Spinal cord (tissue), 10 donors: Measurements from ENCODE around the gene RFTN1. TPM values are rescaled to one million over a fixed set of nuclear protein-coding genes. Genes with fewer than 3 reads are reported as not detected.
A peak's percentile ranks its signal among the peaks of the same experiment; 100 is the strongest.
"Not testable (repeated sequence)": the region's sequence is repeated elsewhere in the genome, so short reads cannot be mapped to it uniquely, and the experiment has no call there.

Experiments used
- DNase-seq, 6 donors: peaks; one replicate each; pipeline versions ENCODE4 v3.0.0 to v3.0.0-alpha.2; 2013 to 2015; ENCODE audit warnings: low spot score in 6 of 6, low read depth in 4 of 6
- H3K27ac ChIP-seq: one replicate; pipeline ENCODE4 v1.5.1; 2013; ENCODE audit warnings: low read depth, low read length, control low read depth
- H3K27me3 ChIP-seq: one replicate; pipeline ENCODE4 v1.6.1; 2013; ENCODE audit warnings: low read length; ENCODE audit not compliant: control insufficient read depth, insufficient read depth
- H3K36me3 ChIP-seq: one replicate; pipeline ENCODE4 v1.6.1; 2013; ENCODE audit warnings: low read length; ENCODE audit not compliant: control insufficient read depth, insufficient read depth
- H3K4me1 ChIP-seq: one replicate; pipeline ENCODE4 v1.6.1; 2013; ENCODE audit warnings: low read length; ENCODE audit not compliant: control insufficient read depth, insufficient read depth
- H3K4me3 ChIP-seq: one replicate; pipeline ENCODE4 v1.5.1; 2013; ENCODE audit warnings: low read depth, low read length, control low read depth
- H3K9me3 ChIP-seq: one replicate; pipeline ENCODE4 v1.6.1; 2013; ENCODE audit warnings: low read length; ENCODE audit not compliant: control insufficient read depth, insufficient read depth
- WGBS: methylation state at CpG from one replicate; pipeline ENCODE4 v1.1.5; 2013; ENCODE audit warnings: missing lambda C conversion rate; ENCODE audit not compliant: insufficient coverage; 5-methylcytosine and 5-hydroxymethylcytosine counted together
- polyA plus RNA-seq, 2 donors: library from polyadenylated mRNA; unstranded; fragments of 120-200 nt; gene quantifications; one replicate each; pipeline ENCODE4 v1.2.1, GENCODE V29; 2013; ENCODE audit not compliant: insufficient read length in 2 of 2
- total RNA-seq, 2 donors: library from RNA; depleted of rRNA in 1 of 2; stranded (reverse); fragments of 120-200 nt in 1 of 2; fragments of >200 nt in 1 of 2; gene quantifications; one replicate each; pipeline versions ENCODE4 v1.2.3 to v1.2.4, GENCODE V29; 2013 to 2014
- donor health status: healthy.

The RFTN1 gene
- total and polyA plus RNA-seq, 4 donors: 15.6 to 26.8 (median 25.7) TPM

GRCh38 chr3:16490062-16490619 lies 23.4 kb downstream of the RFTN1 start:
- Histone ChIP-seq H3K9me3 (no peaks in the 10 kb centered on the region), H3K27me3 (no peaks in the 10 kb centered on the region), H3K36me3 (no peaks in the 10 kb centered on the region), H3K4me1 (no peaks in the 10 kb centered on the region), H3K27ac (no peak overlapping the region), H3K4me3 (no peak overlapping the region)
- 57% methylated on average over 3 of the region's 4 CpGs for WGBS
- DNase-seq: no peak

- not testable (repeated sequence) for H3K27ac ChIP-seq, H3K4me1 ChIP-seq, H3K9me3 ChIP-seq, DNase-seq, H3K36me3 ChIP-seq, H3K4me3 ChIP-seq, H3K27me3 ChIP-seq
- 97% methylated on average over 3 of the region's 8 CpGs for WGBS
Observed at GRCh38 chr3:16489326-16490061, 24.0 kb downstream of the RFTN1 start.

- no peak for DNase-seq
- H3K9me3 ChIP-seq: no peaks in the 10 kb centered on the region
- H3K4me3 ChIP-seq: no peak overlapping the region
- no peaks in the 10 kb centered on the region for H3K4me1 ChIP-seq
- H3K36me3 ChIP-seq: no peaks in the 10 kb centered on the region
- H3K27me3 ChIP-seq: no peaks in the 10 kb centered on the region
- WGBS: 86% methylated on average over 2 of the region's 3 CpGs
- no peak overlapping the region for H3K27ac ChIP-seq
Observed at GRCh38 chr3:16488637-16489036, 24.9 kb downstream of the RFTN1 start.

GRCh38 chr3:16487511-16488175 lies 25.9 kb downstream of the RFTN1 start:
- H3K27me3 ChIP-seq: no peaks in the 10 kb centered on the region
- 52% methylated on average over 8 of the region's 11 CpGs for WGBS
- no peaks in the 10 kb centered on the region for H3K9me3 ChIP-seq
- peak in 2 of 6 donors; percentile 57 to 85 for DNase-seq
- H3K4me1 ChIP-seq: peaks cover 2% of the 10 kb centered on the region
- H3K27ac ChIP-seq: no peak overlapping the region
- no peak overlapping the region for H3K4me3 ChIP-seq
- H3K36me3 ChIP-seq: no peaks in the 10 kb centered on the region

- 100% methylated on average over 1 of the region's 6 CpGs for WGBS
- no peaks in the 10 kb centered on the region for H3K27me3 ChIP-seq
- H3K27ac ChIP-seq: no peak overlapping the region
- no peak for DNase-seq
- no peaks in the 10 kb centered on the region for H3K9me3 ChIP-seq
- no peaks in the 10 kb centered on the region for H3K36me3 ChIP-seq
- H3K4me1 ChIP-seq: peaks cover 4% of the 10 kb centered on the region
- no peak overlapping the region for H3K4me3 ChIP-seq
Observed at GRCh38 chr3:16486951-16487480, 26.5 kb downstream of the RFTN1 start.

- Histone ChIP-seq H3K27ac (no peak overlapping the region), H3K9me3 (no peaks in the 10 kb centered on the region), H3K27me3 (no peaks in the 10 kb centered on the region), H3K4me3 (no peak overlapping the region), H3K4me1 (peaks cover 4% of the 10 kb centered on the region), H3K36me3 (no peaks in the 10 kb centered on the region)
- 96% methylated on average over 2 of the region's 2 CpGs for WGBS
- no peak for DNase-seq
Observed at GRCh38 chr3:16486201-16486600, 27.3 kb downstream of the RFTN1 start.

- H3K9me3 ChIP-seq: no peaks in the 10 kb centered on the region
- H3K4me3 ChIP-seq: no peak overlapping the region
- H3K4me1 ChIP-seq: peaks cover 4% of the 10 kb centered on the region
- H3K27me3 ChIP-seq: no peaks in the 10 kb centered on the region
- DNase-seq: no peak
- WGBS: no CpG with 5 or more reads among the region's 5 CpGs
- no peaks in the 10 kb centered on the region for H3K36me3 ChIP-seq
- no peak overlapping the region for H3K27ac ChIP-seq
Observed at GRCh38 chr3:16485395-16485992, 28.0 kb downstream of the RFTN1 start.

- Histone ChIP-seq H3K4me3 (no peak overlapping the region), H3K4me1 (peaks cover 4% of the 10 kb centered on the region), H3K27me3 (no peaks in the 10 kb centered on the region), H3K9me3 (no peaks in the 10 kb centered on the region), H3K27ac (no peak overlapping the region), H3K36me3 (no peaks in the 10 kb centered on the region)
- 80% methylated on average over 1 of the region's 2 CpGs for WGBS
- DNase-seq: no peak
Observed at GRCh38 chr3:16484984-16485383, 28.5 kb downstream of the RFTN1 start.

GRCh38 chr3:16484216-16484615 lies 29.3 kb downstream of the RFTN1 start:
- H3K4me1 ChIP-seq: peaks cover 4% of the 10 kb centered on the region
- no peak overlapping the region for H3K4me3 ChIP-seq
- no peak overlapping the region for H3K27ac ChIP-seq
- no peaks in the 10 kb centered on the region for H3K36me3 ChIP-seq
- H3K27me3 ChIP-seq: no peaks in the 10 kb centered on the region
- H3K9me3 ChIP-seq: no peaks in the 10 kb centered on the region
- 80% methylated on average over 1 of the region's 6 CpGs for WGBS
- DNase-seq: no peak
